ENCODE results near the gene NAXD.

The NAXD gene

DNA sequence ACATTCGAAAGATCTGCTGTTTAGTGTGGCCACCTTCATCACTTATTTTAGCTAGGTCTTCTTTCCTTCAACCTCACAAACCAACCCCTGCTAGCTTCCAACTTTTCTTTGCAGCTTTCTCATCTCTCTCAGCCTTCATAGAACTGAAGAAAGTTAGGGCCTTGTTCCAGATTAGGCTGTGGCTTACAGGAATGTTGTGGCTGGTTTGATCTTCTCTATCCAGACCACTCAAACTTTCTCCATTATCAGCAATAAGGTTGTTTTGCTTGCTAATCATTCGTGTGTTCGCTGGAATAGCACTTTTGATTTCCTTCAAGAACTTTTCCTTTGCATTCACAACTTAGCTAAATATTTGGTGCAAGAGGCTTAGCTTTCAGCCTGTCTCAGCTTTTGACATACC, 45.9 kb downstream of the NAXD start:
- Histone ChIP-seq H3K4me2 (ENCODE audit: low read depth, low read length) (no peak overlapping the region), H3K36me3 (replicated peaks; ENCODE audit: insufficient read depth, low read length) (0 out of 2 replicates have a peak, but pooled peaks cover 3% of the 10 kb centered on the region), H3K27ac (ENCODE audit: low read length) (no peak overlapping the region), H3K9me3 (replicated peaks; ENCODE audit: insufficient read depth, low read length) (no peaks in the 10 kb centered on the region), H2AFZ (ENCODE audit: low read length) (no peak overlapping the region), H3K27me3 (replicated peaks; ENCODE audit: insufficient read depth, low read length) (no peaks in the 10 kb centered on the region), H3K9ac (ENCODE audit: low read length) (no peak overlapping the region), H3K79me2 (ENCODE audit: low read length) (no peaks in the 10 kb centered on the region), H3K9me2 (replicated peaks; ENCODE audit: insufficient read depth, low read length) (no peaks in the 10 kb centered on the region), H3F3A (ENCODE audit: insufficient read depth, low read length) (no peaks in the 10 kb centered on the region), H3K4me1 (ENCODE audit: low read length) (peaks cover 13% of the 10 kb centered on the region; the same call in 1 of the 2 replicates), H4K20me1 (ENCODE audit: insufficient read depth, low read length) (no peaks in the 10 kb centered on the region), H3K4me3 (ENCODE audit: low read length) (no peak overlapping the region)
- TF ChIP-seq EZH2 (optimal IDR thresholded peaks at IDR 0.05; ENCODE audit: low read depth, low read length) (no peak), EZH2phosphoT487 (IDR thresholded peaks at IDR 0.05; ENCODE audit: low read length) (no peak)
- TF ChIP-seq, protein P1, sequence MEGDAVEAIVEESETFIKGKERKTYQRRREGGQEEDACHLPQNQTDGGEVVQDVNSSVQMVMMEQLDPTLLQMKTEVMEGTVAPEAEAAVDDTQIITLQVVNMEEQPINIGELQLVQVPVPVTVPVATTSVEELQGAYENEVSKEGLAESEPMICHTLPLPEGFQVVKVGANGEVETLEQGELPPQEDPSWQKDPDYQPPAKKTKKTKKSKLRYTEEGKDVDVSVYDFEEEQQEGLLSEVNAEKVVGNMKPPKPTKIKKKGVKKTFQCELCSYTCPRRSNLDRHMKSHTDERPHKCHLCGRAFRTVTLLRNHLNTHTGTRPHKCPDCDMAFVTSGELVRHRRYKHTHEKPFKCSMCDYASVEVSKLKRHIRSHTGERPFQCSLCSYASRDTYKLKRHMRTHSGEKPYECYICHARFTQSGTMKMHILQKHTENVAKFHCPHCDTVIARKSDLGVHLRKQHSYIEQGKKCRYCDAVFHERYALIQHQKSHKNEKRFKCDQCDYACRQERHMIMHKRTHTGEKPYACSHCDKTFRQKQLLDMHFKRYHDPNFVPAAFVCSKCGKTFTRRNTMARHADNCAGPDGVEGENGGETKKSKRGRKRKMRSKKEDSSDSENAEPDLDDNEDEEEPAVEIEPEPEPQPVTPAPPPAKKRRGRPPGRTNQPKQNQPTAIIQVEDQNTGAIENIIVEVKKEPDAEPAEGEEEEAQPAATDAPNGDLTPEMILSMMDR (IDR thresholded peaks at IDR 0.05; ENCODE audit: low read length): no peak
- DNase-seq: no peak

DNA sequence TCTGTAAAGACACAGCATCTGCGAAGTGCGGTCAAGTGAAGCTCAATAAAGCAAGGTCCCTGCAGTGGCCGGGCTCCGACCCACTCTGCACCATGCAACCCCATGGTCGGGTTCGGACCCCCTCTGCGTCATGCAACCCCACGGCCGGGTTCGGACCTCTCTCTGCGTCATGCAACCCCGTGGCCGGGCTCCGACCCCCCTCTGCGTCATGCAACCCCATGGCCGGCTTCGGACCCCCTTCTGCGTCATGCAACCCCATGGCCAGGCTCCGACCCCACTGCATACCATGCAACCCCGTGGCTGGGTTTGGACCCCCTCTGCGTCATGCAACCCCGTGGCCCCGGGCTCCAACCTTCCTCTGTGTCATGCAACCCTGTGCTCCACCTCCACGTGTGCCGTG, 46.7 kb downstream of the NAXD start:
- Histone ChIP-seq H3F3A (ENCODE audit: insufficient read depth, low read length) (no peaks in the 10 kb centered on the region), H4K20me1 (ENCODE audit: insufficient read depth, low read length) (no peaks in the 10 kb centered on the region), H3K36me3 (replicated peaks; ENCODE audit: insufficient read depth, low read length) (0 out of 2 replicates have a peak, but pooled peaks cover 5% of the 10 kb centered on the region)

DNA sequence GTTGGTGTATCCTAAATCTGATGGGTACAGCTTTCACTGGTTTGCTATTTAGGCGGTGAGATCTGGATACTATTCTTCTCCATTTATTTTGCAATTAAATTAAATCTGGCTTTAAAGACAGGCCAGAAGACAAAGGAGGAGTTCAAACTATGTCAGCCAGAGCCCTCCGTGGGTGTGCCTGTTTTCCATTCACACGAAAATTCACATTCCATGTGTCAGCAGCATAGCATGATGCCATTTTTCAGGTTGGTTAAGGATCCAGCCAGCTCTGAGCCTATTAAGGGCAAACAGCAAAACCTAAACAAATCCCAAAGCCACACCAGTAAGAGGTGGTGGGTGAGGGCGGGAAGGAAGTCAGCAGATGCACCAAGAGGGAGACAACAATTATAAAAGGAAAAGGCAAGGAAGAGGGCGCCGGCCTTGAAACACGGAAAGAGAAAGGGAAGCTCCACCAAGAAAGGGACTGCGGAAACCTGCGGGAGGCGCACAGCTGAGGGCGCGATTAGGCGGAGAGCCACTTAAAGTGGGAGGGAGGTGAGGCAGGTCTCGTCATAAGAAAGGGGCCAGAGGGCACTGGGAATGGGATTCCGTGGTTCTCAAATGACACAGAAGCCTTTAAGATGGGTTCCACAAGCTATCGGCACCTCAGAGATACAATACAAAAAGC, 47.6 kb downstream of the NAXD start:
- no peak overlapping the region for H2AFZ ChIP-seq (ENCODE audit: low read length)
- H3K4me1 ChIP-seq (ENCODE audit: low read length): peaks cover 10% of the 10 kb centered on the region; the same call in 1 of the 2 replicates
- no peak overlapping the region for H3K9ac ChIP-seq (ENCODE audit: low read length)
- H3K27ac ChIP-seq (ENCODE audit: low read length): no peak overlapping the region
- H3K27me3 ChIP-seq (replicated peaks; ENCODE audit: insufficient read depth, low read length): no peaks in the 10 kb centered on the region
- TF ChIP-seq, protein P1 (IDR thresholded peaks at IDR 0.05; ENCODE audit: low read length): no peak
- TF ChIP-seq EZH2phosphoT487 (IDR thresholded peaks at IDR 0.05; ENCODE audit: low read length) (no peak), EZH2 (optimal IDR thresholded peaks at IDR 0.05; ENCODE audit: low read depth, low read length) (no peak)
- no peaks in the 10 kb centered on the region for H3K79me2 ChIP-seq (ENCODE audit: low read length)
- H3F3A ChIP-seq (ENCODE audit: insufficient read depth, low read length): no peaks in the 10 kb centered on the region
- no peaks in the 10 kb centered on the region for H3K9me3 ChIP-seq (replicated peaks; ENCODE audit: insufficient read depth, low read length)
- 0 out of 2 replicates have a peak, but pooled peaks cover 5% of the 10 kb centered on the region for H3K36me3 ChIP-seq (replicated peaks; ENCODE audit: insufficient read depth, low read length)
- H3K4me3 ChIP-seq (ENCODE audit: low read length): no peak overlapping the region
- DNase-seq: no peak
- H4K20me1 ChIP-seq (ENCODE audit: insufficient read depth, low read length): no peaks in the 10 kb centered on the region
- no peaks in the 10 kb centered on the region for H3K9me2 ChIP-seq (replicated peaks; ENCODE audit: insufficient read depth, low read length)
- no peak overlapping the region for H3K4me2 ChIP-seq (ENCODE audit: low read depth, low read length)

More for the DNA sequence above, 46.7 kb downstream of the NAXD start:
- Histone ChIP-seq H3K27me3 (replicated peaks; ENCODE audit: insufficient read depth, low read length) (no peaks in the 10 kb centered on the region), H3K9me3 (replicated peaks; ENCODE audit: insufficient read depth, low read length) (no peaks in the 10 kb centered on the region), H3K79me2 (ENCODE audit: low read length) (no peaks in the 10 kb centered on the region), H3K4me1 (ENCODE audit: low read length) (peaks cover 13% of the 10 kb centered on the region; the same call in 1 of the 2 replicates), H3K27ac (ENCODE audit: low read length) (no peak overlapping the region), H3K4me2 (ENCODE audit: low read depth, low read length) (no peak overlapping the region), H3K4me3 (ENCODE audit: low read length) (no peak overlapping the region), H2AFZ (ENCODE audit: low read length) (no peak overlapping the region), H3K9me2 (replicated peaks; ENCODE audit: insufficient read depth, low read length) (no peaks in the 10 kb centered on the region), H3K9ac (ENCODE audit: low read length) (no peak overlapping the region)
- no peak for DNase-seq
- TF ChIP-seq, protein P1 (IDR thresholded peaks at IDR 0.05; ENCODE audit: low read length): no peak
- TF ChIP-seq EZH2phosphoT487 (IDR thresholded peaks at IDR 0.05; ENCODE audit: low read length) (no peak), EZH2 (optimal IDR thresholded peaks at IDR 0.05; ENCODE audit: low read depth, low read length) (no peak)
